DMS 273 (cell line): ENCODE results near the gene INO80.

ENCODE experiments used
- DNase-seq: peaks from one replicate; lab custom pipeline; 2025; ENCODE audit not compliant: unreplicated experiment; lab: John Stamatoyannopoulos, UW

The INO80 gene

GRCh38 chr15:41006479-41006878 is 109.6 kb downstream of the INO80 start:
- DNase-seq: no peak

GRCh38 chr15:41004490-41004889 is 111.6 kb downstream of the INO80 start:
- DNase-seq: no peak

- DNase-seq: no peak
These were observed 114.4 kb downstream of the INO80 start for GRCh38 chr15:41001524-41002214.

GRCh38 chr15:40999190-40999589 is 116.9 kb downstream of the INO80 start:
- no peak for DNase-seq

- no peak for DNase-seq
These were observed 120.4 kb downstream of the INO80 start for GRCh38 chr15:40995656-40996055.

GRCh38 chr15:40992825-40993224 is 123.3 kb downstream of the INO80 start:
- no peak for DNase-seq

- no peak for DNase-seq
These were observed 123.8 kb downstream of the INO80 start for GRCh38 chr15:40992241-40992741.

GRCh38 chr15:40991355-40991754 is 124.7 kb downstream of the INO80 start:
- no peak for DNase-seq

- no peak for DNase-seq
These were observed 125.3 kb downstream of the INO80 start for GRCh38 chr15:40990789-40991188.

- no peak for DNase-seq
These were observed 126.0 kb downstream of the INO80 start for GRCh38 chr15:40990080-40990479.

- DNase-seq: no peak
These were observed 127.9 kb downstream of the INO80 start for GRCh38 chr15:40988156-40988555.

GRCh38 chr15:40986820-40987219 is 129.3 kb downstream of the INO80 start:
- DNase-seq: peak; percentile 1

- DNase-seq: no peak
These were observed 130.3 kb downstream of the INO80 start for GRCh38 chr15:40985541-40986330.

GRCh38 chr15:40984964-40985363 is 131.1 kb downstream of the INO80 start:
- no peak for DNase-seq

GRCh38 chr15:40984406-40984805 is 131.7 kb downstream of the INO80 start:
- DNase-seq: no peak

- no peak for DNase-seq
These were observed 133.2 kb downstream of the INO80 start for GRCh38 chr15:40982855-40983254.

- DNase-seq: no peak
These were observed 134.9 kb downstream of the INO80 start for GRCh38 chr15:40981186-40981585.

GRCh38 chr15:40978562-40978961 is 137.5 kb downstream of the INO80 start:
- DNase-seq: no peak

GRCh38 chr15:40978141-40978540 is 137.9 kb downstream of the INO80 start:
- DNase-seq: no peak

- DNase-seq: no peak
These were observed 139.3 kb downstream of the INO80 start for GRCh38 chr15:40976819-40977218.

- no peak for DNase-seq
These were observed 141.2 kb downstream of the INO80 start for GRCh38 chr15:40974879-40975278.

GRCh38 chr15:40969363-40969762 is 146.7 kb downstream of the INO80 start:
- no peak for DNase-seq
